A673 (cell line): ENCODE results near the gene CEP170B.

ENCODE experiments used
- EZH2 ChIP-seq: fragments of 200-600 bp; sonication (generic); IDR thresholded peaks from 2 replicates; pipeline ENCODE4 v1.6.1; 2017; ENCODE audit warnings: borderline replicate concordance, low read depth, mild to moderate bottlenecking, mixed read lengths, antibody characterized with exemption, low read length; ENCODE audit not compliant: poor library complexity, severe bottlenecking
- TF ChIP-seq, protein P1 (sequence below): fragments of 300-800, 200-600 bp; sonication (generic); conservative IDR thresholded peaks from 2 replicates; pipeline ENCODE4 v1.5.1; 2017; ENCODE audit warnings: low read depth, mild to moderate bottlenecking, antibody characterized with exemption, low read length, moderate library complexity, mixed read lengths

DNA sequence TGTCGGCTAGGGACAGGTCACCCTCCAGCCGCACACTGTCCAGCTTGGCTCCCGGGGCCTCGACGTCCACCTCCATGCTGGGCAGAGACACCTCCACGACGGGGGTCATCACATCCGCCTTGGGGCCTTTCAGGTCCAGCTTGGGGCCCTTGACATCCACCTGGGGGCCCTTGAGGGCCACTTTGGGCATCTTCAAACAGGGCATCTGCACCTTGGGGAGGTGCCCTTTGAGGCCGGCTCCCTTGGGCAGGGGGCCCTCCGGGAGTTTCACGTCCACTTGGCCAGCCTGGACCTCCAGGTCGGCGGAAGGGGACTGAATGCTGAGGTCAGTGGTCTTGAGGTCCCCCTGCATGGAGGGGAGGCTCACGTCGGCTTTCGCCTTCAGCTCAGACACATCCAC, 77.5 kb downstream of the CEP170B start:
- TF ChIP-seq, protein P1, sequence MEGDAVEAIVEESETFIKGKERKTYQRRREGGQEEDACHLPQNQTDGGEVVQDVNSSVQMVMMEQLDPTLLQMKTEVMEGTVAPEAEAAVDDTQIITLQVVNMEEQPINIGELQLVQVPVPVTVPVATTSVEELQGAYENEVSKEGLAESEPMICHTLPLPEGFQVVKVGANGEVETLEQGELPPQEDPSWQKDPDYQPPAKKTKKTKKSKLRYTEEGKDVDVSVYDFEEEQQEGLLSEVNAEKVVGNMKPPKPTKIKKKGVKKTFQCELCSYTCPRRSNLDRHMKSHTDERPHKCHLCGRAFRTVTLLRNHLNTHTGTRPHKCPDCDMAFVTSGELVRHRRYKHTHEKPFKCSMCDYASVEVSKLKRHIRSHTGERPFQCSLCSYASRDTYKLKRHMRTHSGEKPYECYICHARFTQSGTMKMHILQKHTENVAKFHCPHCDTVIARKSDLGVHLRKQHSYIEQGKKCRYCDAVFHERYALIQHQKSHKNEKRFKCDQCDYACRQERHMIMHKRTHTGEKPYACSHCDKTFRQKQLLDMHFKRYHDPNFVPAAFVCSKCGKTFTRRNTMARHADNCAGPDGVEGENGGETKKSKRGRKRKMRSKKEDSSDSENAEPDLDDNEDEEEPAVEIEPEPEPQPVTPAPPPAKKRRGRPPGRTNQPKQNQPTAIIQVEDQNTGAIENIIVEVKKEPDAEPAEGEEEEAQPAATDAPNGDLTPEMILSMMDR, result no peak
- no peak for TF ChIP-seq EZH2
